HUES48 (cell line): Measurements from ENCODE around the gene GPATCH2.

Experiments
- H3K27ac ChIP-seq: one replicate; pipeline ENCODE4 v1.7.0; 2013; ENCODE audit warnings: low read depth, low read length, inconsistent platforms
- H3K27me3 ChIP-seq: 2 replicates; pipeline ENCODE4 v1.6.1; 2013; ENCODE audit warnings: mild to moderate bottlenecking, low read length; ENCODE audit not compliant: control insufficient read depth, insufficient read depth
- H3K36me3 ChIP-seq: 2 replicates; pipeline ENCODE4 v1.6.1; 2013; ENCODE audit warnings: low read length; ENCODE audit not compliant: control insufficient read depth, insufficient read depth
- H3K4me1 ChIP-seq: 2 replicates; pipeline ENCODE4 v1.6.1; 2013; ENCODE audit warnings: mild to moderate bottlenecking, low read length; ENCODE audit not compliant: control insufficient read depth, insufficient read depth
- H3K4me3 ChIP-seq: 2 replicates; pipeline ENCODE4 v1.5.1; 2013; ENCODE audit warnings: mild to moderate bottlenecking, low read depth, low read length
- H3K9ac ChIP-seq: 2 replicates; pipeline ENCODE4 v1.6.1; 2013; ENCODE audit warnings: mild to moderate bottlenecking, low read depth, low read length, moderate library complexity
- H3K9me3 ChIP-seq: 2 replicates; pipeline ENCODE4 v1.6.1; 2013; ENCODE audit warnings: low read length; ENCODE audit not compliant: control insufficient read depth, insufficient read depth

GPATCH2 gene

DNA sequence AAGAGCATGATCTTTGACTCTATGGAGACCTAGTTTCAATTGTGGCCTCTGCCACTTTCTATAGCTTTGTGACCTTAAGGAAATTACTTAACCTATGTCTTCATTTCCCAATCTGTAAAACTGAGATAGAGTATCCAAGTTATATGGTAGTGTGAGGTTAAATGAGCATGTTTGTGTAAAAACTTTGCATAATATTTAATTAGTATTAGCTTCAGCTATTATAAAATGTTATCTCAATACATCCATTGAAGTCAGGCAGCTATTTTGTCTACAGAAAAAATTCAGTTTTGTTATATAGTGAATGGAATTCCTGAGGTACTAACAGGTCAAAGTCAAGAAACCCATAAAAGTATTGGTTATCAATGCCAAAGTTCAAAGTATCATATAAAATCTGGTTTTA is 53.6 kb downstream of the GPATCH2 start:
- Histone ChIP-seq H3K27ac (no peak overlapping the region), H3K4me1 (no peaks in the 10 kb centered on the region), H3K4me3 (no peak overlapping the region), H3K9ac (no peak overlapping the region), H3K36me3 (no peaks in the 10 kb centered on the region), H3K9me3 (no peaks in the 10 kb centered on the region), H3K27me3 (no peaks in the 10 kb centered on the region)

- Histone ChIP-seq H3K9ac (no peak overlapping the region), H3K4me1 (no peaks in the 10 kb centered on the region), H3K9me3 (no peaks in the 10 kb centered on the region), H3K27ac (no peak overlapping the region), H3K27me3 (no peaks in the 10 kb centered on the region), H3K36me3 (no peaks in the 10 kb centered on the region), H3K4me3 (no peak overlapping the region)
Observed at GRCh38 chr1:217574265-217574949, 56.5 kb downstream of the GPATCH2 start.

- Histone ChIP-seq H3K4me1 (peaks cover 4% of the 10 kb centered on the region; the same call in 1 of the 2 replicates), H3K36me3 (no peaks in the 10 kb centered on the region), H3K9ac (no peak overlapping the region), H3K9me3 (no peaks in the 10 kb centered on the region), H3K4me3 (no peak overlapping the region), H3K27me3 (no peaks in the 10 kb centered on the region), H3K27ac (no peak overlapping the region)
Observed at GRCh38 chr1:217569021-217569420, 61.9 kb downstream of the GPATCH2 start.

GRCh38 chr1:217568200-217568599 is 62.7 kb downstream of the GPATCH2 start:
- Histone ChIP-seq H3K36me3 (no peaks in the 10 kb centered on the region), H3K4me3 (no peak overlapping the region), H3K27ac (no peak overlapping the region), H3K9me3 (no peaks in the 10 kb centered on the region), H3K27me3 (no peaks in the 10 kb centered on the region), H3K4me1 (peaks cover 6% of the 10 kb centered on the region; the same call in 1 of the 2 replicates), H3K9ac (no peak overlapping the region)

DNA sequence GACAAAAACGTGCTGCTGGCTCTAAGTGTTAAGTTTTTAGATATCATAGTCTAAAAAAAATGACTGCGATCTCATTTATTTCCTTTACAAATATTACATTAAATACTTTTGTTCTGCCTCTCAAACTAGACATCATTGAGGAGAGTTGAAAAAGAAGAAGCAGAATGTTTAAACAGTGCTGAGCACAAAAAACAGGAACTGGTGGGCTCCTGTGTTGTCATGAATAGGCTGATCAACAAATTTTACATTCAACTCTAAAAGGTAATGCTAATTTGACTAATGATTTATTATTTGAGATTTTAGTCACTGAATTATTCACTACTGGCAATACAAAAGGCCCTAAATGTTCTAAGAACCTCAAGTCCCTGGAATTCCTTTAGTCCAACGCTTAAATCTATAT is 66.1 kb downstream of the GPATCH2 start:
- no peak overlapping the region for H3K9ac ChIP-seq
- peaks cover 6% of the 10 kb centered on the region; the same call in 1 of the 2 replicates for H3K4me1 ChIP-seq
- H3K27ac ChIP-seq = no peak overlapping the region
- H3K27me3 ChIP-seq = no peaks in the 10 kb centered on the region
- H3K9me3 ChIP-seq = no peaks in the 10 kb centered on the region
- no peak overlapping the region for H3K4me3 ChIP-seq
- H3K36me3 ChIP-seq = no peaks in the 10 kb centered on the region

- Histone ChIP-seq H3K36me3 (no peaks in the 10 kb centered on the region), H3K27ac (no peak overlapping the region), H3K4me1 (peaks cover 6% of the 10 kb centered on the region; the same call in 1 of the 2 replicates), H3K9ac (no peak overlapping the region), H3K27me3 (no peaks in the 10 kb centered on the region), H3K4me3 (no peak overlapping the region), H3K9me3 (no peaks in the 10 kb centered on the region)
Observed at GRCh38 chr1:217564207-217564606, 66.7 kb downstream of the GPATCH2 start.

GRCh38 chr1:217563179-217563578 is 67.7 kb downstream of the GPATCH2 start:
- Histone ChIP-seq H3K27me3 (no peaks in the 10 kb centered on the region), H3K4me3 (no peak overlapping the region), H3K36me3 (no peaks in the 10 kb centered on the region), H3K4me1 (peaks cover 6% of the 10 kb centered on the region; the same call in 1 of the 2 replicates), H3K9me3 (no peaks in the 10 kb centered on the region), H3K9ac (no peak overlapping the region), H3K27ac (no peak overlapping the region)

- Histone ChIP-seq H3K27ac (no peak overlapping the region), H3K36me3 (no peaks in the 10 kb centered on the region), H3K4me3 (no peak overlapping the region), H3K4me1 (peaks cover 6% of the 10 kb centered on the region; the same call in 1 of the 2 replicates), H3K9ac (no peak overlapping the region), H3K9me3 (no peaks in the 10 kb centered on the region), H3K27me3 (no peaks in the 10 kb centered on the region)
Observed at GRCh38 chr1:217562229-217562878, 68.5 kb downstream of the GPATCH2 start.

DNA sequence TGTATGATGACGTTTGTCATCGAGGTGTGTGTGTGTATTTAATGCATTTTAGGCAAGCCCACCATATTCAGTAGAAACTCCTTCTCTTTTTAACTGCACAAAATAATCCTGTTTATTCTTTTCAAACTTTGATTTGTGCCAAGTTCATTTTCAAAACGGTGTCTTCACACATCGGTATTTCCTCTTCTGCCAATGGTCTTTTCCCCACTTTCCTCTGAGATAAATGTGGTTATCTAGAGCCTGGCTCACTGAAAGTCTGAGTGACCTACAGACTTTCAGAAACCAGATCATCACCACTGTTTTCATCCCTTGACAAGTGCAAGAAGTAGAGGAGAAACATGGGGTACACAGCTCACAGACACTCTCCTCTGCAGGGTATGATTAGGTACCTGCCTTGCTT is 69.4 kb downstream of the GPATCH2 start:
- no peak overlapping the region for H3K9ac ChIP-seq
- no peaks in the 10 kb centered on the region for H3K36me3 ChIP-seq

DNA sequence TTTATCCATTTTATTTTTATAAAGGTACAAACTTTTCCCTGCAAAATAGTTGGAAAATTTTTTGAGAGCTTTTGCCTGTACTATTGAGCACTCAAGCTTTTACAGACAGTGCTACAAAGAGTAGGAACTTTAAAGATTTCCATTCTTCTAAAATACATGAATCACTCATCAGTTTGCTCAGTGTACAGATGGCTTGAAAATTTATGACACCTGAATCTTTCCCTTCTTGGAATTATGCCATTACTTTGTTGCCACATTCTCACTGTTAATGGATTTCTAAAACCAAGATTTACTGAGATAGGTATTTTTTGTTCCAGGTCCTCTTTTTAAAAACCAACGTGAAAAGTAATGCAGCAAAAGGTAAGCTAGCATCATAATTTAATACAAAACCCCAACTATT is 76.0 kb downstream of the GPATCH2 start:
- no peak overlapping the region for H3K27ac ChIP-seq
- H3K9me3 ChIP-seq = no peaks in the 10 kb centered on the region
- H3K36me3 ChIP-seq = no peaks in the 10 kb centered on the region
- H3K4me3 ChIP-seq = no peak overlapping the region
- H3K27me3 ChIP-seq = no peaks in the 10 kb centered on the region
- peaks cover 12% of the 10 kb centered on the region for H3K4me1 ChIP-seq
- no peak overlapping the region for H3K9ac ChIP-seq

More for the DNA sequence above, 69.4 kb downstream of the GPATCH2 start:
- H3K4me3 ChIP-seq = no peak overlapping the region
- no peak overlapping the region for H3K27ac ChIP-seq
- H3K9me3 ChIP-seq = no peaks in the 10 kb centered on the region
- H3K27me3 ChIP-seq = no peaks in the 10 kb centered on the region
- H3K4me1 ChIP-seq = peaks cover 6% of the 10 kb centered on the region; the same call in 1 of the 2 replicates

- Histone ChIP-seq H3K27me3 (no peaks in the 10 kb centered on the region), H3K9ac (no peak overlapping the region), H3K4me1 (peaks cover 12% of the 10 kb centered on the region), H3K9me3 (no peaks in the 10 kb centered on the region), H3K36me3 (no peaks in the 10 kb centered on the region), H3K4me3 (no peak overlapping the region), H3K27ac (no peak overlapping the region)
Observed at GRCh38 chr1:217553949-217554509, 76.9 kb downstream of the GPATCH2 start.
